Limb (tissue), 2 donors: Measurements from ENCODE around the gene ROBO1.

ENCODE experiments used
- DNase-seq, 2 donors: peaks; one replicate each; pipeline ENCODE4 v3.0.0-alpha.2; 2016; ENCODE audit errors: extremely low spot score in 2 of 2

Gene ROBO1

GRCh38 chr3:79016587-79017376 is 751.0 kb downstream of the ROBO1 start:
- DNase-seq, result no peak

- DNase-seq, result no peak
Measured at GRCh38 chr3:79015854-79016253, 751.9 kb downstream of the ROBO1 start.

- no peak for DNase-seq
Measured at GRCh38 chr3:79012946-79013362, 754.8 kb downstream of the ROBO1 start.

GRCh38 chr3:79012530-79012913 is 755.3 kb downstream of the ROBO1 start:
- DNase-seq, result no peak

GRCh38 chr3:79011821-79012529 is 755.8 kb downstream of the ROBO1 start:
- no peak for DNase-seq

GRCh38 chr3:79009861-79010260 is 757.9 kb downstream of the ROBO1 start:
- DNase-seq, result no peak

- DNase-seq, result no peak
Measured at GRCh38 chr3:79006077-79006476, 761.7 kb downstream of the ROBO1 start.

GRCh38 chr3:79005084-79005483 is 762.7 kb downstream of the ROBO1 start:
- no peak for DNase-seq

- DNase-seq, result no peak
Measured at GRCh38 chr3:79003994-79004393, 763.8 kb downstream of the ROBO1 start.

- no peak for DNase-seq
Measured at GRCh38 chr3:79002465-79003372, 765.1 kb downstream of the ROBO1 start.

- DNase-seq, result no peak
Measured at GRCh38 chr3:79001255-79001654, 766.5 kb downstream of the ROBO1 start.

- DNase-seq, result no peak
Measured at GRCh38 chr3:78999139-78999538, 768.7 kb downstream of the ROBO1 start.

GRCh38 chr3:78995087-78995486 is 772.7 kb downstream of the ROBO1 start:
- no peak for DNase-seq

GRCh38 chr3:78994174-78995027 is 773.4 kb downstream of the ROBO1 start:
- no peak for DNase-seq

- DNase-seq, result no peak
Measured at GRCh38 chr3:78993375-78993774, 774.4 kb downstream of the ROBO1 start.

- DNase-seq, result no peak
Measured at GRCh38 chr3:78992830-78993229, 775.0 kb downstream of the ROBO1 start.

- DNase-seq, result no peak
Measured at GRCh38 chr3:78992400-78992799, 775.4 kb downstream of the ROBO1 start.

- DNase-seq, result no peak
Measured at GRCh38 chr3:78991656-78992055, 776.1 kb downstream of the ROBO1 start.

- no peak for DNase-seq
Measured at GRCh38 chr3:78990156-78990555, 777.6 kb downstream of the ROBO1 start.

- DNase-seq, result no peak
Measured at GRCh38 chr3:78988324-78988723, 779.5 kb downstream of the ROBO1 start.
